Measurements from ENCODE around the gene VSIG10.
"Not testable (repeated sequence)": the region's sequence is repeated elsewhere in the genome, so short reads cannot be mapped to it uniquely, and the experiment has no call there.

VSIG10 gene, protein sequence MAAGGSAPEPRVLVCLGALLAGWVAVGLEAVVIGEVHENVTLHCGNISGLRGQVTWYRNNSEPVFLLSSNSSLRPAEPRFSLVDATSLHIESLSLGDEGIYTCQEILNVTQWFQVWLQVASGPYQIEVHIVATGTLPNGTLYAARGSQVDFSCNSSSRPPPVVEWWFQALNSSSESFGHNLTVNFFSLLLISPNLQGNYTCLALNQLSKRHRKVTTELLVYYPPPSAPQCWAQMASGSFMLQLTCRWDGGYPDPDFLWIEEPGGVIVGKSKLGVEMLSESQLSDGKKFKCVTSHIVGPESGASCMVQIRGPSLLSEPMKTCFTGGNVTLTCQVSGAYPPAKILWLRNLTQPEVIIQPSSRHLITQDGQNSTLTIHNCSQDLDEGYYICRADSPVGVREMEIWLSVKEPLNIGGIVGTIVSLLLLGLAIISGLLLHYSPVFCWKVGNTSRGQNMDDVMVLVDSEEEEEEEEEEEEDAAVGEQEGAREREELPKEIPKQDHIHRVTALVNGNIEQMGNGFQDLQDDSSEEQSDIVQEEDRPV

GRCh38 chr12:118103601-118104382 lies at the start of gene VSIG10:
TSS of gene VSIG10 (minus strand) at chr12:118104011. CDS start at chr12:118103671, 340 bp downstream.
- peak; percentile 43 to 46 for DNase-seq

DNA sequence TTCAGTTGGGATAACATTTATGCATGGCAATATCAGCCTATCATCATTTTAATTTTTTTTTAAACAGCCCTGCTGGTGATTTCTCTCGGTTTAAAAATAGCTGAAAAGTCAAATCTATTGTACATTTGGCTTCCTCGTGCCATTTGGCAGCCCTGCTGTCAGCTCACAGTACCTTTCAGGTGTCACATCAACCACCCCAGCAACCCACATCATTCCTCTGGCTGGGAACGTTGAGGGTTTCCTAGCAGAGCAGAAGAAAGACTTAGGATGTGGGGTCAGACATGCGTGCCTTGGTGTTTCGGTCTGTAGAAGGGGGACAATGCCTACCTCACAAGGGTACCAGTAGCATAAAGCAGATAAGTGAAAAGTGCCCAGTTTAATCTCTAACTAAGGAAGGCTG lies 47.9 kb upstream of the VSIG10 start:
- no peak for DNase-seq

- DNase-seq: no peak
These were observed 46.8 kb upstream of the VSIG10 start for GRCh38 chr12:118150625-118151024.

DNA sequence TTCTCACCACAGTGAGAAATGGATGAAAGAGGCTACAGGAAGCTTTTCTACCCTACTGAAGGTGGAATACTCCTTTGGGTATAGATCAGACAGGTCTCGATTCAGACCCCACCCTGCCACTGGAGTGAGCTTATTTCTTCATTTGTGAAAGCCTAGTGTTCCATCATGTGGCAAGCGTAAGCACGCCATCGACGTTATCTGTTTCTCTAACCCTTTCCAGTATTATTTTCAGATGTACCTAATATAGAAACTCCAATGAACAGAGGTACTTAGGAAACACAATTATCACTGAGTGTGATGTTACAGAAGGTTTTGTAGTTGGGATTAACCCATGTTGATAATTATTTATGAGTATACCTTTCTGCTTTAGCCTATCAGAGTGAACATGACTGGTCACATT lies 44.5 kb upstream of the VSIG10 start:
- no peak for DNase-seq

DNA sequence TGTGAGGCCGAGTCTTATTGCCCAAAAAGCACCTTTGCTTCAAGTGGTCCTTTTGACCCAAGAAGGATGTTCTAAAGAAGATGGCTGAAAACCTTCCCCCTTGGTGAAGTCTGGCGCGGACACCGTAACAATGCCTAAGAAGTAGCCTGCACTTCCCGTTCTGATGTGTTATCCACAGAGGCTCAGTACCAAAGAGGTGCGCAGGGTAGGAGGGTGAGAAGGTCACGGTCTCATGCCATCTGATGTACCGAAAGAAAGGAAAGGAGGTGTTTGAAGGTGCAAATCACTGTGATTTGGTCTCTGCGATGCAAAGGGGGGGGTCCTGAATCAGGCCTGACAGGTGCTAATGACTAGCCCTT lies 42.0 kb upstream of the VSIG10 start:
- no peak for DNase-seq

GRCh38 chr12:118145113-118145797 lies 41.4 kb upstream of the VSIG10 start:
- no peak for DNase-seq

- no peak for DNase-seq
These were observed 40.7 kb upstream of the VSIG10 start for GRCh38 chr12:118144499-118144898.

- no peak for DNase-seq
These were observed 37.0 kb upstream of the VSIG10 start for GRCh38 chr12:118140825-118141224.

- DNase-seq: no peak
These were observed 33.4 kb upstream of the VSIG10 start for GRCh38 chr12:118137148-118137678.

DNA sequence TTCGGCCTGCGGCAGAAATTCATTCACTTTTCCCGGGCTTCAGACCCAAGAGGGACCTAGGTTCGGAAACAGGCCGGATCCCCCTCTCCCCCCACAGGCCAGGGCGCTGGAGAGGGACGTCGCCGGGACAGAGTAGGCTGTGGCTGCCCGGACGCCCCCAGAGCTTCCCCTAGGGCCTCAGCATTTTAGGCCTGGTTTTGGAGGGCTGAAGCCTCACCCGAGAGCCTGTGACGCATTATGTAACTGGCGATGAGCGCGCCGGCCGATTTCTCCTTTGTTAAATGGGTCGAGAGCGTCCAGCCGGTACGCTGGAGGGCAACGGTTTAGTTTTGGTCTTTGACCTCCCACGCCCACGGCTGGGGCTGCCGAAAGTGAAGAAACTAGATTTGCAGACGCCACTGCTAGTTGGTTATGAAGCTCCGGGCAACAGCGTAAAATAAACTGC lies 32.8 kb upstream of the VSIG10 start:
- DNase-seq: no peak

- DNase-seq: peak; percentile 88 to 89
These were observed 32.2 kb upstream of the VSIG10 start, which contains the start of gene PEBP1 for GRCh38 chr12:118135788-118136558. TSS of gene PEBP1 (plus strand) at chr12:118136124. CDS start at chr12:118136210, 86 bp downstream.

- DNase-seq: not testable (repeated sequence)
These were observed 25.6 kb upstream of the VSIG10 start for GRCh38 chr12:118129436-118129835.

- DNase-seq: no peak
These were observed 24.1 kb upstream of the VSIG10 start for GRCh38 chr12:118127867-118128266.

- no peak for DNase-seq
These were observed 22.4 kb upstream of the VSIG10 start for GRCh38 chr12:118126119-118126757.

- DNase-seq: no peak
These were observed 21.9 kb upstream of the VSIG10 start for GRCh38 chr12:118125743-118126118.

DNA sequence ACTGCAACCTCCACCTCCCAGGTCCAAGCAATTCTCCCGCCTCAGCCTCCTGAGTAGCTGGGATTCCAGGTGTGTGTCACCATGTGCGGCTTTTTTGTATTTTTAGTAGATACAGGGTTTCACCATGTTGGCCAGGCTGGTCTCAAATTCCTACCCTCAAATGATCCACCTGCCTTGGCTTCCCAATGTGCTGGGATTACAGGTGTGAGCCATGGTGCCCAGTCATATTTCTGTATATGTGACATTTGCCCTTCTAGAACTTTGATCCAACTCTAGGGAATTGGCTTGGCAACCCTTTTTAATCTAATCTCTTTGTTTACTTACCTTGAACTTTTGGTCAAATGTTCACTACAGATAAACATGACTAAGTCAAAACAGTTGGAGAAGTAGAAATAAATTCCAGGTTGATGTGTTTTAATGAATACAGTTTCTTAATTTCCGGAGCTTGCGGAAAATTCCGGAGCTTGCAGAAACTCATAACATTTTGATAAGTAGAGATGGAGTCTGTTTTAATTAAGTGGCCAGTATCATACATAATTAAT lies 20.6 kb upstream of the VSIG10 start:
- DNase-seq: no peak

- DNase-seq: no peak
These were observed 18.5 kb upstream of the VSIG10 start for GRCh38 chr12:118122264-118122663.

DNA sequence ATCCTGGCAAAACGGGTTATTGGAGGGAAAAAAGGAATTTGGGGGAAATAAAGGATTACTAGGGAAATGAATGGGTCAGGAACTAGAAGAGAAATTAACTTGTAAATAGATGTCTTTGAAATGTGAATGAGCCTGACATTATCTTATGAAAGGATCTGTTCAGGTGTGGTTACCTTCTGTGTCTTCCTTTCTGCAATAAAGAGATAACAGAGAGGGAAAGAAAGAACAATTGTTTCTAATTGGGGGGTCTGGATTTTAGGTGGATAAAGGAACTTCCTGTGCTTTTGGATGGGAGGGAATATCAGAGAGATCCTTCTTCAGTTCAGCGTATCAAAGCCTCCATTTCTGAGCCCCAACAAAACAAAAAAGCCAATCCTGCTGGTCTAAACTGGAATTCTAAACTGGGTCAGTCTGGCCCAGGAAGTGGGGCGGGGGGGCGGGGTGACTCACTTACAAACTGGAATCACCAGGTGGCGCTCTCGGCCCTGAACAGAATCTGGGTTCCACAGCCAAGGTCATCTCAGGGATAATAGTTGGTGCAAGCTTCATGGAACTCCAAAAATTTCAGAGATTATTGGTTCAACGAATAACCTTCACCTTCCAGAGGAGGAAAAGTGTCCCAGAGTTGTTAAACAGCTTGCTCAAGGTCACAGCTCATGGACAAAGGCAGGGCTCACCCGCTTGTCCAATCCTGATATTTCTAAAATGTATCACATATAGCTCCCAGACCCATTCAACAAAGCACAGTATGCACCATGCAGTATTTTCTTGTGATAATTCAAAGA lies 17.0 kb upstream of the VSIG10 start:
- DNase-seq: peak; percentile 31 to 33

- DNase-seq: no peak
These were observed 15.7 kb upstream of the VSIG10 start for GRCh38 chr12:118119449-118119879.

GRCh38 chr12:118109088-118109487 lies 5.3 kb upstream of the VSIG10 start:
- DNase-seq: no peak

All from AML-193 (cell line).